Naive thymus-derived CD8-positive, alpha-beta T cell (primary cell): ENCODE results near the gene TOX4. TPM values are rescaled to one million over a fixed set of nuclear protein-coding genes. Genes with fewer than 3 reads are reported as not detected.
A peak's percentile ranks its signal among the peaks of the same experiment; 100 is the strongest.
"Not testable (repeated sequence)": the region's sequence is repeated elsewhere in the genome, so short reads cannot be mapped to it uniquely, and the experiment has no call there.

ENCODE experiments used
- ATAC-seq, 2 donors: fragments of 150-1000 bp; cut with Tn5 transposase in 1 of 2; sonication (Bioruptor Pico), chemical (Tn5 transposase) in 1 of 2; 1 replicate in 1 of 2; 2 replicates in 1 of 2; pipeline ENCODE4 v1.10.0; 2021; ENCODE audit warnings: mild to moderate bottlenecking in 2 of 2, moderate library complexity in 2 of 2
- POLR2A ChIA-PET: fragments of 350-600 bp; sonication (Branson Sonifier 250); formaldehyde crosslinking; loops from one replicate; lab custom pipeline; 2021; ENCODE audit warnings: antibody characterized with exemption; lab: Charles Lee
- DNase-seq, 10 donors: peaks; one replicate each; pipeline versions ENCODE4 v3.0.0 to v3.0.0-alpha.2; 2020 to 2022
- H3K27ac Mint-ChIP-seq, 10 donors: one replicate each; pipeline ENCODE4 v1.8.0; 2020 to 2022; ENCODE audit warnings: mild to moderate bottlenecking in 10 of 10, mixed read lengths in 10 of 10, moderate library complexity in 4 of 10, inconsistent platforms in 1 of 10
- H3K27me3 Mint-ChIP-seq, 5 donors: one replicate each; pipeline ENCODE4 v1.8.0; 2021 to 2022; ENCODE audit warnings: mixed read lengths in 5 of 5
- H3K36me3 Mint-ChIP-seq, 3 donors: one replicate each; pipeline ENCODE4 v1.8.0; 2020 to 2022; ENCODE audit warnings: mixed read lengths in 3 of 3, mild to moderate bottlenecking in 2 of 3, inconsistent platforms in 1 of 3
- H3K4me1 Mint-ChIP-seq, 4 donors: one replicate each; pipeline ENCODE4 v1.8.0; 2021 to 2022; ENCODE audit warnings: mixed read lengths in 4 of 4
- H3K4me3 Mint-ChIP-seq, 10 donors: one replicate each; pipeline ENCODE4 v1.8.0; 2020 to 2022; ENCODE audit warnings: mild to moderate bottlenecking in 10 of 10, mixed read lengths in 10 of 10, moderate library complexity in 6 of 10, inconsistent platforms in 1 of 10
- H3K9me3 Mint-ChIP-seq, 9 donors: one replicate each; pipeline ENCODE4 v1.8.0; 2020 to 2022; ENCODE audit warnings: mixed read lengths in 9 of 9, mild to moderate bottlenecking in 3 of 9, inconsistent platforms in 1 of 9, moderate library complexity in 1 of 9
- polyA plus RNA-seq, 3 donors: library from polyadenylated mRNA; unstranded; fragments of 300-500 nt; fragmentation: Illumina TruSeq; gene quantifications; one replicate each; pipeline ENCODE4 v1.2.3, GENCODE V29; 2021
- total RNA-seq, 8 experiments: library from RNA in 2 of 8; stranded (reverse) in 2 of 8; gene quantifications; one replicate each; pipeline ENCODE4 v1.2.3 and lab custom pipeline; 2021 to 2026

The TOX4 gene
- total RNA-seq (10 to 100 TPM; 86.2 to 90.2 TPM), polyA plus RNA-seq (10 to 100 TPM; 68.6 to 87.5 (median 75.8) TPM), total RNA-seq (lab: John Stamatoyannopoulos, UW) (92.8 to 120 (median 113) reads per million in 6 experiments)

DNA sequence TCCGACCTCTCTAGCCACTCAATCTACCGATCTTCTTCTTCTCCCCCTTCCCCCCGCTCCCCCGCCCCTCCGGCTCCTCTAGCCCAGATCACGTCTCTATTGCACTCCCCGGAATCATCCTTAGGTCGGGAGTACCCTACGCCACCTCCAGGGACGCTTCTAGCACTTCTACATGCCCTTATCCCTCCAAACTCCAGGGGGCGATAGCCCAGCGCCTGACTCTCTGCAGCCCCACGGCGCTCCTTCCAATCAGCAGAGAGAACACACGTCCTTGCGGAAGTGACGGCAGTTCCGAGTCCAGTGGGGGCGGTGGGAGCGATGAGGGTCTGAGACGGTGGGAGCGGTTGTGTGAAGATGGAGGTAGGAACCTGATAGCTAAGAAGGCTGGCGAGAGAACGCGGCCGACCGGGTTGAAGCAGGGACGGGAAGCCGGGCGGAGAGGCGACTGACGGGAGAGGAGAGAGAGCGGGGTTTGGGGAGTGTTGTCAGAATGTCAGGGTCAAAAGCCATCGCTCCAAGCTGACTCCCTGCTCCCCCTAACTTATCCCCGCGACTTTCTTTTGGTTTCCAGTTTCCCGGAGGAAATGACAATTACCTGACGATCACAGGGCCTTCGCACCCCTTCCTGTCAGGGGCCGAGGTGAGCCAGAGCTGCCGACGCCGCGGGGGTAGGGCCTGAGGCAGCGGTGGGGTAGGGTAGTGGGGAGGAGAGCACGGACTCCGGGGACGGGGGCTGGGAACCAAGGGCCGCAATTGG is at the start of gene TOX4, which contains the start of gene RAB2B:
Gene TOX4 (plus strand): TSS at position 271 of the 757 bp plus-strand sequence. CDS start 84 bp downstream, at position 355.
Gene RAB2B (minus strand): TSS at position 35 of the 757 bp plus-strand sequence. CDS start 87 bp downstream, outside the sequence.
- Mint-ChIP-seq H3K27ac (peak within 1 kb of the TSS; percentile 97 to 100 (median 99)), H3K36me3 (peaks cover 0 to 49% (median 1%) of the 10 kb centered on the region in 3 donors), H3K4me3 (peak within 1 kb of the TSS; percentile 93 to 100 (median 100)), H3K9me3 (no peaks in the 10 kb centered on the region), H3K27me3 (no peaks in the 10 kb centered on the region), H3K4me1 (peaks cover 13 to 51% (median 42%) of the 10 kb centered on the region in 4 donors)
- DNase-seq = peak; percentile 79 to 99 (median 97)
- peak; percentile 95 to 96 for ATAC-seq
- POLR2A ChIA-PET = interaction anchor here (0.5 to 3.5 kb wide), 13 partner anchors 11 to 1735 kb away, joined by 3 to 42 read pairs (median 4); partner anchors contain the start of genes CHD8, METTL3, PIP4P1 and SALL2

DNA sequence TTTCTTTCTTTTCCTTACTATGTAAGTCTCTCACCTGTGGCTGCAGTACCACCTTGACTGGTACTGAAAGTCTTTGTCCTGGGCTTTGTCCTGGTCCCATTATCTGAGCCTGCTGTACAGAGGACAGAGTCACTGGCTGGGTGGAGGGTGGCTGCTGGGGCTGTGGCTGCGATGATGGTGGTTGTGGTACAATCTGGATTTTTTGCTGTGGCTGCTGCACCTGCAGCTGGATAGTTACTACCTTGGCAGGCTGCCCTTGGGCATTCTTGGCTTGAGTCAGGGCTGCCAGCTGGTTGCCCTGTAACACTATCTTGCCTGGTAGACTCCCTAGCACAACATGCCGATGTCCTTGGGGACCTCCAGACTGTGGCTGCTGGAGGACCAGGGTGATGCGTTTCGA is 48.1 kb upstream of the TOX4 start:
- ATAC-seq = no peak
- Mint-ChIP-seq H3K4me1 (peaks cover 17 to 44% (median 28%) of the 10 kb centered on the region in 4 donors), H3K27ac (peak overlapping the region in 3 of 10 donors; percentile 12 to 39 (median 14)), H3K4me3 (no peak overlapping the region), H3K36me3 (peaks cover 0 to 84% (median 23%) of the 10 kb centered on the region in 3 donors), H3K27me3 (no peaks in the 10 kb centered on the region), H3K9me3 (no peaks in the 10 kb centered on the region)
- POLR2A ChIA-PET = no interaction called here
- no peak for DNase-seq

DNA sequence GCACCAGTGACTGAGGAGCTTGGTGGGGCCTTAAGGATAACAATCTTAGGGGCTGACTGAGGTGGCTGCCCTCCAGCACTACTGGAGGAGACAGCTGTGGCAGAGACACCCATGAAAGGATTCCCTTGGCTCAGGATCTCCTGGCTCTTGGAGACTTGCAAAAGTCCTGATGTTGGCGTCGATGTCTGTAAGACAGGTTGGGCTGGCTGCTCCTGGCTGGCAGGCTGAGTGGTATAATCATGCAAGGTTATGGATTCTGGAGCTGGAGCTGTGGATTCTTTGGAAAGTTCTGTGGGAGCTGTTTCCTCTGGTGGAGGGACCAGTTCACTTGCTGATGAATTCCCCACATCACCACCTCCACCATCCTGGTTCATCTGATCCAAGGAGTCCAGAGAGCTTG is 45.9 kb upstream of the TOX4 start:
- Mint-ChIP-seq H3K36me3 (peaks cover 0 to 72% (median 17%) of the 10 kb centered on the region in 3 donors), H3K4me3 (no peak overlapping the region), H3K9me3 (no peaks in the 10 kb centered on the region), H3K27me3 (no peaks in the 10 kb centered on the region), H3K27ac (peak overlapping the region in 3 of 10 donors; percentile 39 to 59 (median 53)), H3K4me1 (peaks cover 28 to 65% (median 49%) of the 10 kb centered on the region in 4 donors)
- DNase-seq (no peak), ATAC-seq (no peak)
- POLR2A ChIA-PET = interaction anchor here (0.9 kb wide), 1 partner anchor 46 kb away, joined by 4 read pairs; no protein-coding TSS in a partner anchor

DNA sequence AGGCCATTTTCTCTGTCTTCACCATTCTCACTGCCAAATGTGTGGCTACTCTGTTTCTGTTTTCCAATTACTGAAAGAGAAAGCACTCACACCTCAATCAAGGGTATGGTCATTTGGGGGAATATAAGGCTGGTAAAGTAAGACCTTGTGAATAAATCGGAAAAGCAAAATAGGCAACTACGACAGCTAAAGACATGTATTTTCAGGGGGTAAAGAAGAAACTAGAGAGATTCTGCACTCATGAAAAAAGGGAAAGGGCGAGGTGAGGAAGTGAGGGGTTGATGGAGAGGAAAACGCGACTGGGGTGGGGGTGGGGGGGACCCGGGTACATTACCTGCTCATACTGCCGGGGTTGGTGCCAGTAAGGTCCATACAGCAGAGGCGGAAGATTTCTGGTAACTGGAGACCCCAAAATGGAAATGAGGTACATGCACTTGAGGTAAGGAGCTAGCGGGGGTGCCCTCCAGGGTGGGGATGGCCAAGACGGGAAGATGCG is 40.4 kb upstream of the TOX4 start:
- ATAC-seq = no peak
- H3K4me1 Mint-ChIP-seq = peaks cover 39 to 79% (median 72%) of the 10 kb centered on the region in 4 donors

DNA sequence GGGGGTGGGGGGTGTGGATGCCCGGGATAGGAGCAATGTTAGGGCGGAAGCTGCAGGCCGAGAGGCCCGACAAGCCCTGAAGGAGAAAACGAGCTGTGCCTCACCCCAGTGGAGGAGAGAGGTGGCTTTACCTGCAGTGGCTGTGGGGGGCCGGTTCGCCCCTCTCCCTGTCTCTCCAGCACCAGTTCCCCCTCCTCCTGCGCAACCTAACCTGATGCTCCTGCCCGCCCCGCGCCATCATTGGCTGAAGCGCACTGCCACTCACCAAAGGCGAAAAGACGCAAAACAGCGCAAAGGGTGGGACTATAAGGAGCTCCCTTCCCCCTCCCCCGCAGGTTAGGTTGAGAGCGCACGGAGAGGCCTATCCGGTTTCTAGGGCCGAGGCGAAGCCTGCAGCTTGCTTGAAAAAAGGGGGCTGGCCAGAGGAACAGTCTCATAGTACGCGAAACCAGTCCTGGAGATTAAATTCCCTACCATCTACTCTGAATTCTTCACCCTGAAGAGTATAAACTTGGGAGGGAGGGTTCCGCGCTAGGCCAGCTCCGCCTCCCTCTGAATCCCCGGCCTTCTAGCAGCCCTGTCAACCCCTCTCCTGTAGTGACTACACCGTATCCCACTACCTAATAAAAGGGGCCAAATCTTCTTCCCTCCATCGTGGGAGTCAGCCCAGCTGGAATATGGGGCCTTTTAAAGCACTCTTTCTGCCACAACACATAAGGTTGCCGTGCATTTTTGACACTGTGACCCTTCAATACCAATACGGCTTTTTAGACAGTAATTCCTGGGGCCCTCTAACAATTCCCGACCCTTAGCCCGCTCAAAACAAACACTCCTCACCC is 39.7 kb upstream of the TOX4 start:
- POLR2A ChIA-PET = interaction anchor here (0.5 to 3.2 kb wide), 17 partner anchors 9 to 1885 kb away, joined by 3 to 137 read pairs (median 4); partner anchors contain the start of genes CHD8, METTL3, PABPN1 and RAB2B
- H3K9me3 Mint-ChIP-seq = no peaks in the 10 kb centered on the region
- peaks cover 40 to 81% (median 75%) of the 10 kb centered on the region in 4 donors for H3K4me1 Mint-ChIP-seq

More for the DNA sequence above, 40.4 kb upstream of the TOX4 start:
- no peak for DNase-seq
- Mint-ChIP-seq H3K4me3 (peak overlapping the region; percentile 88 to 97 (median 95)), H3K36me3 (peaks cover 0 to 19% (median 2%) of the 10 kb centered on the region in 3 donors), H3K9me3 (no peaks in the 10 kb centered on the region), H3K27me3 (no peaks in the 10 kb centered on the region), H3K27ac (peak overlapping the region; percentile 90 to 98 (median 96))
- POLR2A ChIA-PET = interaction anchor here (0.5 to 3.2 kb wide), 16 partner anchors 9 to 1885 kb away, joined by 3 to 137 read pairs (median 5); partner anchors contain the start of genes ACIN1, C14orf119, CHD8 and METTL3

DNA sequence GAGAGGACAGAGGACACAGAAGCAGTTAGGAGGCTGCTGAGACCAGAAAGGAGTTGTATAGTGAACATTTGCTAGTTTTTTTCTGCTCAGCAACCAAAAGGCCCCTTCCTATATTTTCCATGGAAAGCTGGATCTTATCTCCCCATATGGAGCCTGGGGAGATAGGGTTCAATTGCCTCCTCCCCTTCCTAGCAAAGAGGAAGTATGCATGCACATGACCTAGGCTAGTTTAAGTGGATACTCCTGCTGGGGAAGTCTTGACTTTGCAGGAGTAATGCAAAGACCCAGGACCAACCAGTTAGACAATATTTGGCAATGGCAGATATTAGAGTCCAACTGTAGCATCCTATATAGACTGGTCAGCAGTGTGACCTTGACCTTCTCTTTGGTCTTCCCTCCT is 36.1 kb upstream of the TOX4 start:
- peak overlapping the region in 1 of 10 donors; percentile 0 for H3K4me3 Mint-ChIP-seq
- POLR2A ChIA-PET = no interaction called here
- H3K27ac Mint-ChIP-seq = peak overlapping the region in 5 of 10 donors; percentile 36 to 65 (median 47)
- H3K9me3 Mint-ChIP-seq = no peaks in the 10 kb centered on the region
- DNase-seq = no peak
- H3K27me3 Mint-ChIP-seq = no peaks in the 10 kb centered on the region
- peaks cover 0 to 8% (median 0%) of the 10 kb centered on the region in 3 donors for H3K36me3 Mint-ChIP-seq
- peaks cover 28 to 65% (median 53%) of the 10 kb centered on the region in 4 donors for H3K4me1 Mint-ChIP-seq
- ATAC-seq = no peak

More for the DNA sequence above, 39.7 kb upstream of the TOX4 start:
- Mint-ChIP-seq H3K4me3 (peak overlapping the region; percentile 88 to 97 (median 95)), H3K27me3 (no peaks in the 10 kb centered on the region), H3K36me3 (peaks cover 0 to 16% (median 0%) of the 10 kb centered on the region in 3 donors), H3K27ac (peak overlapping the region; percentile 90 to 98 (median 96))
- ATAC-seq (peak; percentile 97 to 98), DNase-seq (peak; percentile 97 to 100 (median 99))

DNA sequence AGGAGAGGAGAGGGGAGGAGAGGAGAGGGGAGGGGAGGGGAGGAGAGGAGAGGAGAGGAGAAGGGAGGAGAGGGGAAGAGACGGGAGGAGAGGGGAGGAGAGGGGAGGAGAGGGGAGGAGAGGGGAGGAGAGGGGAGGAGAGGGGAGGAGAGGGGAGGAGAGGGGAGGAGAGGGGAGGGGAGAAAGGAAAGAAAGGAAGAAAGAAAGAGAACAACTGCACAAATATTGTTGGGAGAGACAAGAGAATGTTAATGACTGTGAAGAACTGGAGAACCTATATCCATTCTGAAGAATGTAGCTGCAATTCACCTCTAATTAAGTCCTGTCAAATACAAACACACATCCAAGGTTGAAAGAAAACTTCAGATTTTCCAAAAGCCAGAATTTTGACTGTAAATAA is 34.3 kb upstream of the TOX4 start:
- H3K9me3 Mint-ChIP-seq, DNase-seq, ATAC-seq, H3K4me3 Mint-ChIP-seq, H3K27me3 Mint-ChIP-seq, POLR2A ChIA-PET: not testable (repeated sequence)
- peak overlapping the region in 1 of 10 donors; percentile 41 for H3K27ac Mint-ChIP-seq
- H3K4me1 Mint-ChIP-seq = peaks cover 23 to 63% (median 49%) of the 10 kb centered on the region in 4 donors
- H3K36me3 Mint-ChIP-seq = peaks cover 0 to 11% (median 0%) of the 10 kb centered on the region in 3 donors

DNA sequence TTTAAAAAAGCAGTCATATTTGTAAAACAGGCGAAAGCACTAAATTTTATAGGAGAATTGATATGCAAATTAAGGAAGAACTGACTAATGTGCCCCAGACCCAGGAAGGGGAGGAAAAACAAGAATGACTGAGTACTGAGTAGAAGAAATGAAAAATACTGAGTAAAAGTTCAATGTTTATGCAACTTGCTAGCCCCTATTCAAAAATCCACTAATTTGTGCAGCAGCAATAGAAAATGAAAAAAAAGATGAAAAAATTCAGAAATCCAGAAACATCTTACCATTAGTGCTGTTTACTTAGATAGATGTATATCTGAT is 27.1 kb upstream of the TOX4 start:
- Mint-ChIP-seq H3K4me1 (peaks cover 26 to 73% (median 65%) of the 10 kb centered on the region in 4 donors), H3K4me3 (peak overlapping the region in 7 of 10 donors; percentile 11 to 51 (median 39)), H3K27ac (peak overlapping the region in 4 of 10 donors; percentile 1 to 58 (median 55)), H3K36me3 (peaks cover 0 to 33% (median 0%) of the 10 kb centered on the region in 3 donors), H3K9me3 (no peaks in the 10 kb centered on the region), H3K27me3 (no peaks in the 10 kb centered on the region)
- no peak for ATAC-seq
- POLR2A ChIA-PET = interaction anchor here (2.1 kb wide), 1 partner anchor 13 kb away, joined by 8 read pairs; no protein-coding TSS in a partner anchor
- no peak for DNase-seq

DNA sequence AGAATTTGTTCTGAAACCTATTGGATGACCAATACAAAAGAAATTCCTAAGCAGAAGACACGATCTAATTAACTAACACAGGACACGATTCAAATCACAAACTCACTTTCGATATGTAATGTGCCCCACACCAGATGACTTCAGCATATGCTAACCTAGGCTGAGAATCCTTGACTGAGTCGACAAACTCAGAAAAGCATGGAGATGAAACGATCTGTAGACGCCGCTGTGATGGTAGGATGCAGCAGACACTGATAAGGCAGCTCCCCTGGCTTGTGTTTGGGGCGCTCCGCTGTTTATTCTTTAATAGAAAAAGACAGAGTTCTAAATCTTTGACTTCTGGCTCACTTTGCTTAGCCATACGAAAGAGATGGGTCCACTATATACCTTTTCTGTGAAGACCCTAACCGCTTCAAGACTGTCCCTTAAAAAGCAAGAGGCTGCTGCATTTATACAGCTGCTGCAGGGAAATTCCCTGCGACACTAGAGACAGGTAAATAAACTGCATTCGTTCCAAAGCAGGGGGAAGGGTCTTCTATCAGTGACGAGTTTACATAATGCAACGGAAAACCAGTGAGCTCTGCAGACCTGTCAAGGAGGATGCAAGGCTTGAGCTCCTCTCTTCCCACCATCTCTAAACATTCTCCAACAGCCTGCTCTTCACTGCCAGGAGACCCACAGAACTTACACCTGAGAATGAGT is 22.0 kb upstream of the TOX4 start:
- ATAC-seq (no peak), DNase-seq (peak in 4 of 10 donors; percentile 5 to 24 (median 20))
- Mint-ChIP-seq H3K4me3 (peak overlapping the region; percentile 93 to 100 (median 99)), H3K27me3 (no peaks in the 10 kb centered on the region), H3K4me1 (peaks cover 19 to 56% (median 52%) of the 10 kb centered on the region in 4 donors), H3K36me3 (peaks cover 0 to 33% (median 3%) of the 10 kb centered on the region in 3 donors), H3K27ac (peak overlapping the region; percentile 95 to 100 (median 100)), H3K9me3 (no peaks in the 10 kb centered on the region)
- POLR2A ChIA-PET = interaction anchor here (0.5 to 5.1 kb wide), 9 partner anchors 10 to 200 kb away, joined by 3 to 137 read pairs (median 4); partner anchors contain the start of genes METTL3, RAB2B and TOX4

DNA sequence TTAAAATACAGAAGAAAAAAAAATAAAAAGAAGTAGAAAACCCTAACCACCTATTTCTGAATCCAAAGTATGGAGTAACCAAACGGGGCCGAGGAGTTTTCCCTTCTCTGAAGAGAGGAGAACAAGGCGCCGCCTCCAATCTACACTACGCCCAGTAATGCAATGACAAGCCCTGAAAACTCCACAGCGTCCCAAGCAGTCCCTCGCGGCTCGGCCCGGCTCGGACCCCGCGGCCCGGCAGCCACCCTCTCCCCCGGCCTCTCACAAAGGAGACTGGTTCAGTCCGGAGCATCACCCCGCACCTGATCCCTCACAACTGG is 21.4 kb upstream of the TOX4 start:
- Mint-ChIP-seq H3K4me1 (peaks cover 14 to 51% (median 47%) of the 10 kb centered on the region in 4 donors), H3K36me3 (peaks cover under 1 to 32% (median 4%) of the 10 kb centered on the region in 3 donors), H3K4me3 (peak overlapping the region; percentile 93 to 100 (median 99)), H3K27me3 (no peaks in the 10 kb centered on the region), H3K9me3 (no peaks in the 10 kb centered on the region), H3K27ac (peak overlapping the region; percentile 95 to 100 (median 100))
- POLR2A ChIA-PET = interaction anchor here (0.5 to 5.1 kb wide), 14 partner anchors 11 to 201 kb away, joined by 3 to 137 read pairs (median 4); partner anchors contain the start of genes METTL3, RAB2B, SALL2 and TOX4
- ATAC-seq (no peak), DNase-seq (no peak)
